Measurements from ENCODE around the gene SPINK8.
A peak's percentile ranks its signal among the peaks of the same experiment; 100 is the strongest.
"Not testable (repeated sequence)": the region's sequence is repeated elsewhere in the genome, so short reads cannot be mapped to it uniquely, and the experiment has no call there.

Gene SPINK8

GRCh38 chr3:48271763-48272498, 61.5 kb downstream of the SPINK8 start:
- no peak for DNase-seq (ENCODE audit: low spot score)
- no peak for TF ChIP-seq CTCF (conservative IDR thresholded peaks at IDR 0.05; ENCODE audit: low read depth)
- POLR2A ChIA-PET (ENCODE audit: low non-redundant PET): no interaction called here
- CTCF ChIA-PET: interaction anchor here (1.0 kb wide), 1 partner anchor 77 kb away, joined by 3 read pairs; no protein-coding TSS in a partner anchor
- H3K27ac ChIP-seq: no peak overlapping the region

GRCh38 chr3:48271223-48271622, 62.2 kb downstream of the SPINK8 start:
- CTCF ChIA-PET: interaction anchor here (1.0 kb wide), 1 partner anchor 77 kb away, joined by 3 read pairs; no protein-coding TSS in a partner anchor
- DNase-seq (ENCODE audit: low spot score); POLR2A ChIA-PET (ENCODE audit: low non-redundant PET): not testable (repeated sequence)

GRCh38 chr3:48270306-48270705, 63.2 kb downstream of the SPINK8 start:
- peak overlapping the region; percentile 23; the same call in 1 of the 2 replicates for H3K27ac ChIP-seq
- TF ChIP-seq CTCF (conservative IDR thresholded peaks at IDR 0.05; ENCODE audit: low read depth): no peak
- ChIA-PET CTCF (interaction anchor here (0.5 kb wide), 2 partner anchors 54 to 156 kb away, joined by 3 read pairs; no protein-coding TSS in a partner anchor), POLR2A (ENCODE audit: low non-redundant PET) (no interaction called here)
- no peak for DNase-seq (ENCODE audit: low spot score)

More at GRCh38 chr3:48271223-48271622, 62.2 kb downstream of the SPINK8 start:
- H3K27ac ChIP-seq: peak overlapping the region; percentile 23; the same call in 1 of the 2 replicates

DNA sequence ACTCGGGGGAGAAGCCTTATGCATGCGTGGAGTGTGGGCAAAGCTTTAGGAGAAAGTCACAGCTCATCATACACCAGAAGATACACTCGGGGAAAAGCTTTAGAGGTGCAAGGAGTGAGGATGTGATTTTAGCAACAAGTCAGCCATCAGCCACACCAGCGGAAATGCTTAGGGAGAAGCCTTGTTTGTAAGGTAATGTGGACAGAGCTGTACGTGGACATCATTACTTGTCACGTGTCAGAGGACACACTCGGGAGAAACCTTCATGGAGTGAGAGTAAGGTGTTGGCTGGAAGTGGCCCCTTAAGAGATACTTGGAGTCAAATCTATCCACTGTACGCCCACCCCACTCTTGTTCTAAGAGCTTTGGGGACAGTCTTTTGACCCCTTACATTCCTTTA, 63.9 kb downstream of the SPINK8 start:
- POLR2A ChIA-PET (ENCODE audit: low non-redundant PET): no interaction called here
- H3K27ac ChIP-seq: peak overlapping the region; percentile 88

DNA sequence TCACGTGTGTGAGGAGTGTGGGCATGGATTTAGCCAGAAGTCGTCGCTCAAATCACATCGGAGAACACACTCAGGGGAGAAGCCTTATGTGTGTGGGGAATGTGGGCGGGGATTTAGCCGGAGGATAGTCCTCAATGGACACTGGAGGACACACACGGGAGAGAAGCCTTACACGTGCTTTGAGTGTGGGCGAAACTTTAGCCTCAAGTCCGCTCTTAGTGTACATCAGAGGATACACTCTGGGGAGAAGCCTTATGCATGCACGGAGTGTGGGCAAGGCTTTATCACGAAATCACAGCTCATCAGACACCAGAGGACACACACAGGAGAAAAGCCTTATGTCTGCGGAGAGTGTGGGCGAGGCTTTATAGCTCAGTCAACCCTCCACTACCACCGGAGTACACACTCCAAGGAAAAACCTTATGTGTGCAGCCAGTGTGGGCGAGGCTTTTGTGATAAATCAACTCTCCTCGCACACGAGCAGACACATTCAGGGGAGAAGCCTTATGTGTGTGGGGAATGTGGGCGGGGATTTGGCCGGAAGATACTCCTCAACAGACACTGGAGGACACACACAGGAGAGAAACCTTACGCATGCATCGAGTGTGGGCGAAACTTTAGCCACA, 64.4 kb downstream of the SPINK8 start:
- no peak for TF ChIP-seq CTCF (conservative IDR thresholded peaks at IDR 0.05; ENCODE audit: low read depth)

More for the DNA sequence above, 63.9 kb downstream of the SPINK8 start:
- no peak for TF ChIP-seq CTCF (conservative IDR thresholded peaks at IDR 0.05; ENCODE audit: low read depth)
- CTCF ChIA-PET: interaction anchor here (0.5 to 1.3 kb wide), 3 partner anchors 131 to 166 kb away, joined by 3 to 7 read pairs (median 3); no protein-coding TSS in a partner anchor
- DNase-seq (ENCODE audit: low spot score): no peak

GRCh38 chr3:48268381-48268935, 65.0 kb downstream of the SPINK8 start:
- H3K27ac ChIP-seq: peak overlapping the region; percentile 88
- ChIA-PET POLR2A (ENCODE audit: low non-redundant PET) (interaction anchor here (1.0 kb wide), 1 partner anchor 11 kb away, joined by 3 read pairs; no protein-coding TSS in a partner anchor), CTCF (interaction anchor here (0.6 to 1.3 kb wide), 3 partner anchors 117 to 970 kb away, joined by 3 to 7 read pairs (median 4); no protein-coding TSS in a partner anchor)
- no peak for TF ChIP-seq CTCF (conservative IDR thresholded peaks at IDR 0.05; ENCODE audit: low read depth)
- DNase-seq (ENCODE audit: low spot score): peak; percentile 57

More for the DNA sequence above, 64.4 kb downstream of the SPINK8 start:
- POLR2A ChIA-PET (ENCODE audit: low non-redundant PET): interaction anchor here (1.0 kb wide), 1 partner anchor 10 kb away, joined by 3 read pairs; no protein-coding TSS in a partner anchor
- H3K27ac ChIP-seq: peak overlapping the region; percentile 88
- no peak for DNase-seq (ENCODE audit: low spot score)
- CTCF ChIA-PET: interaction anchor here (0.6 to 1.3 kb wide), 2 partner anchors 132 to 167 kb away, joined by 3 to 7 read pairs; no protein-coding TSS in a partner anchor
